Smooth muscle cell (in vitro differentiated cells): Measurements from ENCODE around the gene RHEB. TPM values are rescaled to one million over a fixed set of nuclear protein-coding genes. Genes with fewer than 3 reads are reported as not detected.
"Not testable (repeated sequence)": the region's sequence is repeated elsewhere in the genome, so short reads cannot be mapped to it uniquely, and the experiment has no call there.

Source experiments
- DNase-seq: peaks from one replicate; lab custom pipeline; 2025; ENCODE audit not compliant: unreplicated experiment; lab: John Stamatoyannopoulos, UW
- H2AFZ ChIP-seq: fragments of 200-600 bp; sonication (generic); 2 replicates; pipeline ENCODE4 v1.6.0; 2016; ENCODE audit warnings: antibody characterized with exemption, low read depth, mild to moderate bottlenecking
- H3F3A ChIP-seq: fragments of 200-600 bp; sonication (generic); 2 replicates; pipeline ENCODE4 v1.6.0; 2017; ENCODE audit warnings: antibody characterized with exemption, low read depth
- H3K27ac ChIP-seq: fragments of 200-600 bp; sonication (generic); 2 replicates; pipeline ENCODE4 v1.5.1; 2016; ENCODE audit warnings: low read depth, mild to moderate bottlenecking
- H3K27me3 ChIP-seq: fragments of 200-600 bp; sonication (generic); 2 replicates; pipeline ENCODE4 v1.6.1; 2016; ENCODE audit warnings: low read depth, mild to moderate bottlenecking
- H3K36me3 ChIP-seq: fragments of 200-600 bp; sonication (generic); 2 replicates; pipeline ENCODE4 v1.5.1; 2016; ENCODE audit warnings: low read depth
- H3K4me1 ChIP-seq: fragments of 200-600 bp; sonication (generic); 2 replicates; pipeline ENCODE4 v1.5.1; 2016; ENCODE audit warnings: low read depth
- H3K4me2 ChIP-seq: fragments of 200-600 bp; sonication (generic); 2 replicates; pipeline ENCODE4 v1.6.0; 2016; ENCODE audit warnings: mild to moderate bottlenecking
- H3K4me3 ChIP-seq: fragments of 200-600 bp; sonication (generic); 2 replicates; pipeline ENCODE4 v1.5.1; 2016; ENCODE audit warnings: mild to moderate bottlenecking
- H3K79me2 ChIP-seq: fragments of 200-600 bp; sonication (generic); 2 replicates; pipeline ENCODE4 v1.6.0; 2016; ENCODE audit warnings: low read depth, mild to moderate bottlenecking
- H3K9ac ChIP-seq: fragments of 200-600 bp; sonication (generic); 2 replicates; pipeline ENCODE4 v1.6.0; 2016; ENCODE audit warnings: low read depth
- H3K9me3 ChIP-seq: fragments of 200-600 bp; sonication (generic); replicated peaks from 2 replicates; pipeline ENCODE4 v1.5.1; 2016; ENCODE audit warnings: low read depth
- H4K20me1 ChIP-seq: fragments of 200-600 bp; sonication (generic); 2 replicates; pipeline ENCODE4 v1.6.0; 2016; ENCODE audit warnings: low read depth
- WGBS: methylation state at CpG from one replicate; pipeline ENCODE4 v1.1.7; 2016; ENCODE audit warnings: low lambda C conversion rate; 5-methylcytosine and 5-hydroxymethylcytosine counted together
- polyA plus RNA-seq: library from polyadenylated mRNA; unstranded; fragments of >200 nt; fragmentation: Nextera tagmentation; extraction: Ambion mirVana; gene quantifications from 2 replicates; pipeline ENCODE4 v1.2.1, GENCODE V29; 2016
- total RNA-seq: library from RNA; depleted of rRNA; stranded (reverse); fragments of >200 nt; gene quantifications from 2 replicates; pipeline ENCODE4 v1.2.3, GENCODE V29; 2014
- TF ChIP-seq, protein P1 (sequence below): fragments of 200-600 bp; sonication (generic); IDR thresholded peaks from 2 replicates; pipeline ENCODE4 v1.5.1; 2017; ENCODE audit warnings: borderline replicate concordance, mild to moderate bottlenecking, antibody characterized with exemption; ENCODE audit not compliant: insufficient read depth, poor library complexity, severe bottlenecking

The RHEB gene
- total and polyA plus RNA-seq, 2 experiments from 2014 or later: 115 to 151 TPM

GRCh38 chr7:151524845-151525244 lies 5.2 kb upstream of the RHEB start:
- DNase-seq: no peak
- Histone ChIP-seq H2AFZ (no peak overlapping the region), H3K27me3 (no peaks in the 10 kb centered on the region)

GRCh38 chr7:151524331-151524730 lies 4.6 kb upstream of the RHEB start:
- Histone ChIP-seq H3F3A (no peaks in the 10 kb centered on the region), H3K79me2 (no peaks in the 10 kb centered on the region), H3K9ac (no peak overlapping the region), H3K27ac (no peak overlapping the region), H3K4me2 (no peak overlapping the region), H3K4me1 (no peaks in the 10 kb centered on the region), H3K27me3 (no peaks in the 10 kb centered on the region), H3K4me3 (no peak overlapping the region), H2AFZ (no peak overlapping the region), H3K36me3 (no peaks in the 10 kb centered on the region), H4K20me1 (no peaks in the 10 kb centered on the region), H3K9me3 (no peaks in the 10 kb centered on the region)
- DNase-seq: no peak
- 94% methylated on average over 8 of the region's 8 CpGs for WGBS
- TF ChIP-seq, protein P1, sequence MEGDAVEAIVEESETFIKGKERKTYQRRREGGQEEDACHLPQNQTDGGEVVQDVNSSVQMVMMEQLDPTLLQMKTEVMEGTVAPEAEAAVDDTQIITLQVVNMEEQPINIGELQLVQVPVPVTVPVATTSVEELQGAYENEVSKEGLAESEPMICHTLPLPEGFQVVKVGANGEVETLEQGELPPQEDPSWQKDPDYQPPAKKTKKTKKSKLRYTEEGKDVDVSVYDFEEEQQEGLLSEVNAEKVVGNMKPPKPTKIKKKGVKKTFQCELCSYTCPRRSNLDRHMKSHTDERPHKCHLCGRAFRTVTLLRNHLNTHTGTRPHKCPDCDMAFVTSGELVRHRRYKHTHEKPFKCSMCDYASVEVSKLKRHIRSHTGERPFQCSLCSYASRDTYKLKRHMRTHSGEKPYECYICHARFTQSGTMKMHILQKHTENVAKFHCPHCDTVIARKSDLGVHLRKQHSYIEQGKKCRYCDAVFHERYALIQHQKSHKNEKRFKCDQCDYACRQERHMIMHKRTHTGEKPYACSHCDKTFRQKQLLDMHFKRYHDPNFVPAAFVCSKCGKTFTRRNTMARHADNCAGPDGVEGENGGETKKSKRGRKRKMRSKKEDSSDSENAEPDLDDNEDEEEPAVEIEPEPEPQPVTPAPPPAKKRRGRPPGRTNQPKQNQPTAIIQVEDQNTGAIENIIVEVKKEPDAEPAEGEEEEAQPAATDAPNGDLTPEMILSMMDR: no peak

More at GRCh38 chr7:151524845-151525244, 5.2 kb upstream of the RHEB start:
- no peaks in the 10 kb centered on the region for H3K9me3 ChIP-seq
- no peak overlapping the region for H3K4me2 ChIP-seq
- TF ChIP-seq, protein P1: no peak
- H3K36me3 ChIP-seq: no peaks in the 10 kb centered on the region
- H4K20me1 ChIP-seq: no peaks in the 10 kb centered on the region
- H3K27ac ChIP-seq: no peak overlapping the region
- no peaks in the 10 kb centered on the region for H3K79me2 ChIP-seq
- no peaks in the 10 kb centered on the region for H3F3A ChIP-seq
- H3K4me3 ChIP-seq: no peak overlapping the region
- WGBS: 98% methylated on average over 2 of the region's 2 CpGs
- H3K4me1 ChIP-seq: no peaks in the 10 kb centered on the region
- H3K9ac ChIP-seq: no peak overlapping the region

GRCh38 chr7:151520419-151521261 lies 945 bp upstream of the RHEB start:
- Histone ChIP-seq H3K79me2 (peaks cover 34% of the 10 kb centered on the region), H3K27me3 (no peaks in the 10 kb centered on the region), H3K36me3 (no peaks in the 10 kb centered on the region), H3K4me1 (no peaks in the 10 kb centered on the region), H3K4me3 (peak overlapping the region; percentile 43), H4K20me1 (peaks cover 32% of the 10 kb centered on the region), H3F3A (no peaks in the 10 kb centered on the region), H3K9me3 (no peaks in the 10 kb centered on the region), H3K4me2 (peak overlapping the region; percentile 52), H3K9ac (no peak overlapping the region), H3K27ac (peak overlapping the region; percentile 97), H2AFZ (peak overlapping the region; percentile 85)
- no peak for DNase-seq
- TF ChIP-seq, protein P1: no peak
- WGBS: 89% methylated on average over 45 of the region's 55 CpGs

GRCh38 chr7:151518947-151519764 lies 539 bp downstream of the RHEB start:
- Histone ChIP-seq H3K27ac (peak overlapping the region; percentile 97), H3K9ac (peak overlapping the region; percentile 97), H3K4me2 (peak overlapping the region; percentile 100), H3K4me3 (peak overlapping the region; percentile 94), H4K20me1 (peaks cover 47% of the 10 kb centered on the region), H3K79me2 (peaks cover 48% of the 10 kb centered on the region)
- under 1% methylated on average over 75 of the region's 118 CpGs for WGBS
- H3K27me3 ChIP-seq, H3F3A ChIP-seq, H3K36me3 ChIP-seq, H3K9me3 ChIP-seq, H2AFZ ChIP-seq, DNase-seq, H3K4me1 ChIP-seq: not testable (repeated sequence)
